A673 (cell line): ENCODE results near the gene NET1.

Source experiments
- EZH2 ChIP-seq: fragments of 200-600 bp; sonication (generic); IDR thresholded peaks from 2 replicates; pipeline ENCODE4 v1.6.1; 2017; ENCODE audit warnings: borderline replicate concordance, low read depth, mild to moderate bottlenecking, mixed read lengths, antibody characterized with exemption, low read length; ENCODE audit not compliant: poor library complexity, severe bottlenecking
- TF ChIP-seq, protein P1 (sequence below): fragments of 300-800, 200-600 bp; sonication (generic); conservative IDR thresholded peaks from 2 replicates; pipeline ENCODE4 v1.5.1; 2017; ENCODE audit warnings: low read depth, mild to moderate bottlenecking, antibody characterized with exemption, low read length, moderate library complexity, mixed read lengths

GRCh38 chr10:5464546-5464945, 52.2 kb downstream of the NET1 start:
- TF ChIP-seq, protein P1, sequence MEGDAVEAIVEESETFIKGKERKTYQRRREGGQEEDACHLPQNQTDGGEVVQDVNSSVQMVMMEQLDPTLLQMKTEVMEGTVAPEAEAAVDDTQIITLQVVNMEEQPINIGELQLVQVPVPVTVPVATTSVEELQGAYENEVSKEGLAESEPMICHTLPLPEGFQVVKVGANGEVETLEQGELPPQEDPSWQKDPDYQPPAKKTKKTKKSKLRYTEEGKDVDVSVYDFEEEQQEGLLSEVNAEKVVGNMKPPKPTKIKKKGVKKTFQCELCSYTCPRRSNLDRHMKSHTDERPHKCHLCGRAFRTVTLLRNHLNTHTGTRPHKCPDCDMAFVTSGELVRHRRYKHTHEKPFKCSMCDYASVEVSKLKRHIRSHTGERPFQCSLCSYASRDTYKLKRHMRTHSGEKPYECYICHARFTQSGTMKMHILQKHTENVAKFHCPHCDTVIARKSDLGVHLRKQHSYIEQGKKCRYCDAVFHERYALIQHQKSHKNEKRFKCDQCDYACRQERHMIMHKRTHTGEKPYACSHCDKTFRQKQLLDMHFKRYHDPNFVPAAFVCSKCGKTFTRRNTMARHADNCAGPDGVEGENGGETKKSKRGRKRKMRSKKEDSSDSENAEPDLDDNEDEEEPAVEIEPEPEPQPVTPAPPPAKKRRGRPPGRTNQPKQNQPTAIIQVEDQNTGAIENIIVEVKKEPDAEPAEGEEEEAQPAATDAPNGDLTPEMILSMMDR: no peak
- no peak for TF ChIP-seq EZH2
